Dedifferentiated amniotic fluid mesenchymal stem cell (primary cell): ENCODE data around the gene CILP2.

Source experiments
- DNase-seq: peaks from one replicate; pipeline ENCODE4 v3.0.0-alpha.2; 2016; ENCODE audit errors: extremely low spot score

The CILP2 gene

DNA sequence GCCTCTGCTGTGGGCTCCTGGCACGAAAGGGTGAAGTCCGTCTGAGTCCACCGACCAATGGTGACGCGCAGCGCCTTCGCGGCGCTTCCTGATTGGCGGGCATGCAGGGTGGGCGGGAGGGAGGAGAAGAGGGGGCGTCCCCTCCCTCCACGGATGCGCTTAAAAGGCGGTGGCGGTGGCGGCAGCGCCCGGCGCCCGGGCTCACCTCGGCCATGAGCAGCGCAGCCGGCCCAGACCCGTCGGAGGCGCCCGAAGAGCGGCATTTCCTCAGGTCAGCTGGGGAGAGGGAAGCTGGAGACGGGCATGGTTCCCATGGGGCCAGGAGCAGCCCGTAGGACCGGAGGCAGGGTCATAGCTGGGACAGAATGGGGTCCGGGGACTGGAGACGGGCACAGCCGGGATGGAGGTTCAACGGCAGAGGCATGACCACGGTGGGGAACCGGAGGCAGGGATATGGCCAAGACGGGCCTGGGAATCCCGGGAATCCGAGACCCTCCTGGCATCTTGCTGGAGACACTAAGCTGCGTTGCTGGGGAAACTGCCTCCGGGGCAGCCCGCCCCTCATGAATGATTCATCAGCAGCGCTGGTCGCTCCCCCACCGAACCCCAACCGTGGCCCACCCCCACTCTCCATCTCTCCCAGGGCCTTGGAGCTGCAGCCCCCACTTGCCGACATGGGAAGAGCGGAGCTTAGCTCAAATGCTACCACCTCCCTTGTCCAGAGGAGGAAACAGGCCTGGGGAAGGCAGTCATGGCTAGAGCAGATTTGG, 9.2 kb upstream of the CILP2 start, which contains the start of gene YJEFN3:
Gene YJEFN3, plus strand, starts transcription at position 191 of the 770 bp plus-strand sequence. Its CDS starts 22 bp downstream, at position 213.
- no peak for DNase-seq

DNA sequence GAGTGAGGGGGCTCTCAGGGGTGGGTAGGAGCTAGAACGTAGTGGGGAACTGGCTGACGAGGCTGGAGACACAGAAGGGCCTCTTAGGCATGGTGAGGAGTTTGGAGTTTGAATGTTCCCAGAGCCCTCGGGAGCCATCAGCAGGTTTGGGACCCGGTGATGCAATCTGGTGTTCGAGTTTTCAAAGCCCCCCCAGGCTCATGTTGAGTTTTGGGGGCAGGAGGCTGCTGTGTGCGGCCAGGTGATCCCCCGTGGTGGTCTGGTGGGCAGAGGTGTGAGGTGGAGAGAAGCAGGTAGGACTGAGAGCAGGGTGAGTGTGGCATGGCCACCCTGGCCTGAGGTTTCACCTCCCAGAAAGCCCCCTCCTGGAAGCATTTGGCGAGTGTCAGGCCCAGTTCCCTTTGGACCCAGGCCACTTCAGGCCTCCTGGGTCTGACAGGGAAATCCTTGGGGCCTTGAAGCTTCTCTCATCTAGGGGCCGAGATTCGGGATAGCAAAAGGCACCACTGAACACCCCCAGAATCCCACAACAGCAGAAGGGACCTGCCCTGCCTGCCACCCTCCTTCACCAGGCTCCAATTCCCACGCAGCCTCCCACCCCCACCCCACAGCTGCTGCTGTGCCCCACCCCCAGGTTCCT, 8.2 kb upstream of the CILP2 start:
- DNase-seq: no peak

DNA sequence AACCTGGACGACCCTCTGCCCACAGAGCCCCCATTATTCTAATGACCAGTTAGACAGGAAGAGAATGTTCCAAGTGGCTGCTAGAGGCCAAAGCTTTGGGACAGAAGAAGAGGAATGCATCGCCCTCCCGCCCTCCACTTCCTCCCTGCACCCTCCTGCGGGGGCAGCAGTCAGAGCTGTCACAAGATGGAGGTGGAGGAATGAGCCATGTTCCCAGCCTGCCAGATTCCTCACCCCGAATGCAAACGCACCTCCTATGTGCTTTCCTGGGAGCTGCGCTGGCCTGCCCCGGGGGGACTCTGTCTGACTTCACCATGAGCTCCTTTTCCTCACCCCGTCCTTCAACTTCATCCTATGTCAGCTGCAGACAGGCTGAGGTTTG, 7.7 kb upstream of the CILP2 start:
- no peak for DNase-seq

DNA sequence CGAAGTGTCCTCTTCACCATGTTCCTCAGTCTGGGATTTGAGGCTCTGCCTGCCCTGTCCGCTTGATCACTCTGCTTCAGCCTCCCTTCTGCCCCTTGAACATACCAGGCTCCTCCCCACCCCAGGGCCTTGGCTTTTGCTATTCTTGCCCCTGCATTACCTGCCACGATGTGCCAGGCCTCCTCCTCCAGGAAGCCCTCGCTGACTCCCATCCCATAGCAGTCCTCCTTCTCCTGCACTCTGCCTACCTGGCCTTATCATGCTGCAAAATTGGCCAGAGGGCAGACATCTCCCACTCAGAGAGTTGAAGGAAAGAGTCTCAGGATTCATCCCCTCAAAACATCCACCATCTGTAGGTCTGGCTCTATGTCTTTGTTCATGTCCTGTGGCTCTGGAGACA, 7.2 kb upstream of the CILP2 start:
- no peak for DNase-seq

DNA sequence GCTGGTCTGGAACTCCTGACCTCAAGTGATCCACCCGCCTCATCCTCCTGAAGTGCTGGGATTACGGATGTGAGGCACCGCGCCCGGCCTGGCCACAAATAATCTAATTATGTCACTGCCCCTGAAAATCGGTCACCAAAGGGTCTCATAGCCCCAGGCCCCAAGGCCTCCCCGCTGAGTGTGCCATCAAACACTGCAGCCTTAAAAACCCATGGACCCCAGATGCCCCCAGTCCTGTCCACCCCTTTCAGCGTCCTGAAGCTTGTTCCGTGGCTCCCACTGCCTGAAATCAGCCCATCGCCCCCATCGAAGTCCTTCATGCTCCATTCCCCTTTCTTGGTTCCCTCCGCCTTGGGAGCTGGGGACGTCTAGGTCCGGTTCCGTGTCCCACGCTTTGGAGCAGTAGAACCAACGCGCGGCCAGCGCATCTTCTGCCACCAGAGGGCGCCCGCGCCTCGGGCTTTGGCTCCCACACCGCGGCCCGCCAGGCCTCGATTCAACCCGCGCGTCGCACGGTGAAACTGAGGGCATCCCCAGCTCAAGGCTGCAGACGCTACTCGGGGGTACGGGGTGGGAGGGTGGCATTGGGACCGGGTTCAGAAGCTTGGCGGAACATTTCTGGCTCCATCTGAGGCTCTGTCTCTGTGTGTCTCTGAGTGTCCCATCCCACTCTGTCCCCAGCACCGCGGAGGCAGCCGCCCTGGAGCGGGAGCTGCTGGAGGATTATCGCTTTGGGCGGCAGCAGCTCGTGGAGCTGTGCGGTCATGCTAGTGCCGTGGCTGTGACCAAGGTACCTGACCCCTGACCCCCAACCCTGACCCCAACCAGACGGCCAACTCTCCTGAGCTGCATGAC, 5.9 kb upstream of the CILP2 start:
- peak; percentile 40 for DNase-seq

DNA sequence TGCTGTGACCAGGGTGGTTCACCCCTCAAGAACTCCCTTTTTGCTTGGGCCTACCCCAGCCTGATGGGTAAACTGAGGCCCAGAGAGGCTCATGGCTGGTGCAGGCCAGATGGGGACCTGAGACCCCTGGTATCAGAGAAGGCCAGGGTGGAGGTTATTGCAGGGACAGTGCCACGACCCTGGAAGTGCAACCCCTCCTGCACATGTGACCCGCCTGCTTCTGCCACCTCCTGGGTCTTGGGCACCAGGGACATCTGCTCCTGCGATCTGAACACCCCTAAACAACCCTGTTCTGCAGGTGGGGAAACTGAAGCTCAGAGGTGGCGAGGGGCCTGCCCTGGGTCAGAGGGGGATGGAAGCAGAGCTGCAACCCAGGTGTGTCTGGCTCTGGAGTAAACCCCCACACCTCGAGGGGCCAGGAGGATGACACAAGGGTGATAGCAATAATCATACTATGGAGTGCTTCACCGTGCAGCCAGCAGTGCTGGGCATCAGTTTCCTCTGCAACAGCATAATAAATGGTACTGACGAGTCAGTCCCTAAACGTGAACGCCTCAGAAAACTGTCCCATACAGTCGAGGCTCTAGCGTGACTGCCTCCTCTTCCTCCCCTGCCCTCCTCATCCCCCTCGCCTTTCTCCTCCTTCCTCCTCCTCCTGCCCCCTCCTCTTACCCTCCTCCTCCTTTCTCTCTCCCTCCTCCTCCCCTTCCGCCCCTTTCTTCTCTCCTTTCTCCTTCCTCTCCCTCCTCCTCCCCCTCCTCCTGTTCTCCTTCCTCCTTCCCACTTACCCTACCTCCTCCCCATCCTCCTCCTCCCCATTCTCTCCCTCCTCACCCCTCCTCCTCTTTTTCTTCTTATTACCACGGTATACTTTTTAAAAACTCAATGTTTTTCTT, 5.0 kb upstream of the CILP2 start:
- DNase-seq: no peak

DNA sequence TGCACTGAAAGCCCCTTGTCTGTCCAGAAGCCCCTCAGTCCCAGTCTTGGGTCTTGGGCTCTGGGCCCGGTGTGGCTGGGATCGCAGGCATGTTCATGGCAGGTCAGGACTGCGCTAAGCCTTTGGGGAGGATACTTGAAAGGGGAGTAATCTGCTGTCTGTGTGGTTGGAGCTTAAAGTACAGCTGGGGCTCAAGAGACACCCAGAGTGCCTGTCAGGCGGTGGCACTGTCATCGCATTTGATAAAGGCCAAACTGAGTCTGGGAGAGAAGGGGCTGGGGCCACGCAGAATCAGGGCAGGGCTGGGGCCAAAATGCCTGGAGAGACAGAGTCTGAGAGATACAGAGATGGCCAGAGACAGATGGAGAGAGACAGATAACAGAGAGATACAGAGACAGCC, 4.2 kb upstream of the CILP2 start:
- no peak for DNase-seq

DNA sequence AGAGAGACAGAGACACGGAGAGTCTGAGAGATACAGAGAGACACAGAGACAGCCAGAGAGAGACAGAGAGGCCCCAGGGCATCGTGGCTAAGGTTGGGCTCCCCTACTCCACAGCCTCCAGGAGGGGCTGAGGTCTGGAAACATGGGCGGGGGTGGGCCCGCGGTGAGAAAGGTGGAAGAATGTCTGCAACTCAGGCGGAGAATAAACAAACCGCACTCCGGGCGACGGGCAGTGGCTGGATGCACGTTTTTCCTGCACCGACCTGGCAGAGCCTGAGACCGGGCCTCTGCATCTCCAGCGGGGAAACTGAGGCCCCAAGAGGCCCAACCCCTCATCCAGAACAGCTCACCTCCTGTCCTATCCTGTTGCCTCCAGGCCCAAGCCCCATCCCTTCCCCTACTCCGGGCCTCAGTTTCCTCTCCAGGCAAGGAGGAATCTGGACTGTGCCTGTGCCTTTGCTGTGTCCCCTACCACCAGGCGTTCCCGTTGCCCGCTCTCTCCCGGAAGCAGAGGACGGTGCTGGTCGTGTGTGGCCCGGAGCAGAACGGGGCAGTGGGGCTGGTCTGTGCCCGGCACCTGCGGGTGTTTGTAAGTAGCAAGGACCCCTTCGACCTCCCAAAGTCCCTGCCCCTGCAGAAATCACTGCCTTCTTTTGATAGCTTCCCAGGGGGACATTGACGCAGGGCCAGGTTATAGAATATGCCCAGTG, 3.4 kb upstream of the CILP2 start:
- DNase-seq: no peak

DNA sequence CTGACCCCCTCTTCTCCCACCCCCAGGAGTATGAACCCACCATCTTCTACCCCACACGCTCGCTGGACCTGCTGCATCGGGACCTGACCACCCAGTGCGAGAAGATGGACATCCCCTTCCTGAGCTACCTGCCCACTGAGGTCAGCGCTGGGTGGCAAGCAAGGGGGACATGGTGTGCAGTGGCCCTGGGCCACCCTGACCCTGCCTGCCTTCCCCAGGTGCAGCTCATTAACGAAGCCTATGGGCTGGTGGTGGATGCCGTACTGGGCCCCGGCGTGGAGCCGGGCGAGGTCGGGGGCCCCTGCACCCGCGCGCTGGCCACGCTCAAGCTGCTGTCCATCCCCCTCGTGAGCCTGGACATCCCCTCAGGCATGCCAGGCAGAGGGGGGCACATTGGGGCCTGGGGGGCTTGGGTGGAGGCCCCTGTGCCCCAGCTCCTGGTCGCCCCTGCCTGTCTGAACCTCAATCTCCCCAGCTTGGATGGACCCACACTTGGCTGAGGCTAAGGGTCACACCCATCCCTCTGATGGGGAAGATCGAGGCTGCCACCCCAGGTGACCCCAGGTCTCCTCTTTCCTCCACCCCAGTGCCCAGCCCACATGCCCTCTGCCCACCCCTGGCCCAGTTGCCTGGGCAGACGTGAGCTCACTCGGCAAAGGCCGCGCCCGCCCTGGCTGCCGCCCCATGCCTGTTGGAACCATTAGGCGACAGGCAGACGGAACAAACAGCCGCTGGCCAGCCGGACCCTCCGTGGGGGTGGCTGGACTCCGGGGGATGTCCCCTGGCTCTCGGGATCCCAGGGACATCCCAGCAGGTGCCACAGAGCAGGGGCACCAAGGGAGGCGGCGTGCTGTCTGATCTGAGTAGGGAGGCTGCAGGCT, 2.5 kb upstream of the CILP2 start:
- DNase-seq: no peak

DNA sequence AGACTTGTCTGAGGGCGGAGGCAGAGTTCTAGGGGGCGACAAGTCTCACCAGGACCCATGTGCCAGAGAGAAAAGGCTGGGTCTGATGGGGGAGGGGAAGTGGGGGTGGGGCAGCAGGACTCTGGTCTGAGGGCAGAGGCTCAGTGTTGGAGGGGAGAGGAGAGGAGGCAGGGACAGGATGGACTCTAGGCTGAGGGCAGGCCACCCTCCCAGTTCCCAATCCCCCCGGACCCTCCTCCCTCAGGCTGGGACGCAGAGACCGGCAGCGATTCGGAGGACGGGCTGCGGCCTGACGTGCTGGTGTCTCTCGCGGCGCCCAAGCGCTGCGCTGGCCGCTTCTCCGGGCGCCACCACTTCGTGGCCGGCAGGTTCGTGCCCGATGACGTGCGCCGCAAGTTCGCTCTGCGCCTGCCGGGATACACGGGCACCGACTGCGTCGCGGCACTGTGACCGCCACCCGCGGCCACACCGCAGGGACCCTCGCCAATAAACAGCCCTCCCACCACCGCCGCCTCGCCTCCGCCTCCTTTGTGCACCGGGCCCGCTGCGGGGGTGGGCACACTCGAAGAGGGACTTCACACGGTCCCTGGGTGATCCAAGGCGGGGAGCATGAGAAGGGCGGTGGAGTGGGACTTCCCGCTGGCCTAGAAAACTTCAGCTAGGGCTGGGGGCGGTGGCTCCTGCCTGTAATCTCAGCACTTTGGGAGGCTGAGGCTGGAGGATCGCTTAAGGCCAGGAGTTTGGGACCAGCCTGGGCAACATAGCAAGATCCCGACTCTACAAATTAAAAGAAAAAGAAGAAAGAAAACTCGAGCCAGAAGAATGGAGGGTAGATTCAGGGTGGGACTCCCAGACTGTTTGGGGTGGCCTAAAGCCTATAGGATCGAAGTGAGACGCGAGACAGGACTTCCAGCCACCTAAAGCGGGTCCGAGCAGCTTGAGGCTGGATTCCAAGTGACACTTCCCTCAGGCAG, 703 bp upstream of the CILP2 start:
- DNase-seq: no peak

DNA sequence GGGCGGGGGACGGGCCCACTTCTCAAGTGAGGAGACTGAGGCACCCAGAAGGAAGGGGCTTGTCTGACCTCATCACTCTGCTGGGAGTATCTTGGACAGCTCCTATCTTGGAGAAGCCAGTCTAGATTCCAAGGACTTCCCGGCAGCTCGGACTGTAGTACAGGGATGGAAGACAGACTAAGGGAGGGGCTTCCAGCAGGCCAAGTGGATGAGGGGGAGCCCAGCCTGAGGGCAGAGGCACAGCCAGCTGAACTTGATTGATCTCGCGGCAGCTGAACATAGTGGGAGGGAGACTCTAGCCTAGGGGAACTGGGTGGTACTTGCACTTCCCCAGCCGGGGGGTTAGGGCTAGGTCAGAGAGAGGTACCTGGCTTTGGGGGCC, 711 bp downstream of the CILP2 start:
- DNase-seq: no peak

DNA sequence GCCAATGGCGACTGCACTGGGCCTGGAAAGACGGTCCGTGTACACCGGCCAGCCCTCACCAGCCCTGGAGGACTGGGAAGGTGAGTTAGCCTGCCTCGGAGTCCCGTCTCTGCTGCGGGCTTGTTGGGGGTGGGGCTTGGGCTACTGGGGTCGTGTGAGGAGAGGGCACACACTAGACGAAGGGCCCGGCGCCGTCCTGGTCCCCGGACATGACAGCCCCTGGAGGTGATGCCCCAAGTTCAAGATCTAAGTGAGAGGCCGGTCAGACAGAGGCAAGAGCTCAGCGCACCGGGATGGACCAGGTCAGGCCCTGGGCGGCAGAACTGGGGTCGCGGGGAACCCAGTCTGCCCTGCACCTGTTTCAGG, 1.6 kb downstream of the CILP2 start:
- DNase-seq: no peak

DNA sequence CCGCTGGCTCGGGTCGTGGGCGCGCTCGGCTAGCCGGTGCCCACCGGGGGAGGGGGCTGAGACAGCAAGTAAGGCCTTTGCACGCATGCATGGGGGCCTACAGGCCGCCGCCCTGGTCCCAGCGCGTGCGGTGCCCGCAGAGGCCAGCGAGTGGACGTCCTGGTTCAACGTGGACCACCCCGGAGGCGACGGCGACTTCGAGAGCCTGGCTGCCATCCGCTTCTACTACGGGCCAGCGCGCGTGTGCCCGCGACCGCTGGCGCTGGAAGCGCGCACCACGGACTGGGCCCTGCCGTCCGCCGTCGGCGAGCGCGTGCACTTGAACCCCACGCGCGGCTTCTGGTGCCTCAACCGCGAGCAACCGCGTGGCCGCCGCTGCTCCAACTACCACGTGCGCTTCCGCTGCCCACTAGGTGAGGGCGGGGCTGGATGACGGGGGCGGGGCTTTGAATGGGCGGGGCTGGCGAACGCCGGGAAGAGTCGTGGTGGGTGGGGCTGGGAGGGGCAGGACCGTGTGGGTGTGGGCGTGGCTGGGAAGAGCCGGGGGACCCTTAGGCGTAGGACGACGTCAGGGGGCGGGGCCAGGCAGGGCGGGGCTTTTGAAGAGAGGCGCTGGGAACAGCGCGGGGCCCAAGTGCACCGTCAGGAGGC, 2.1 kb downstream of the CILP2 start:
- DNase-seq: no peak

DNA sequence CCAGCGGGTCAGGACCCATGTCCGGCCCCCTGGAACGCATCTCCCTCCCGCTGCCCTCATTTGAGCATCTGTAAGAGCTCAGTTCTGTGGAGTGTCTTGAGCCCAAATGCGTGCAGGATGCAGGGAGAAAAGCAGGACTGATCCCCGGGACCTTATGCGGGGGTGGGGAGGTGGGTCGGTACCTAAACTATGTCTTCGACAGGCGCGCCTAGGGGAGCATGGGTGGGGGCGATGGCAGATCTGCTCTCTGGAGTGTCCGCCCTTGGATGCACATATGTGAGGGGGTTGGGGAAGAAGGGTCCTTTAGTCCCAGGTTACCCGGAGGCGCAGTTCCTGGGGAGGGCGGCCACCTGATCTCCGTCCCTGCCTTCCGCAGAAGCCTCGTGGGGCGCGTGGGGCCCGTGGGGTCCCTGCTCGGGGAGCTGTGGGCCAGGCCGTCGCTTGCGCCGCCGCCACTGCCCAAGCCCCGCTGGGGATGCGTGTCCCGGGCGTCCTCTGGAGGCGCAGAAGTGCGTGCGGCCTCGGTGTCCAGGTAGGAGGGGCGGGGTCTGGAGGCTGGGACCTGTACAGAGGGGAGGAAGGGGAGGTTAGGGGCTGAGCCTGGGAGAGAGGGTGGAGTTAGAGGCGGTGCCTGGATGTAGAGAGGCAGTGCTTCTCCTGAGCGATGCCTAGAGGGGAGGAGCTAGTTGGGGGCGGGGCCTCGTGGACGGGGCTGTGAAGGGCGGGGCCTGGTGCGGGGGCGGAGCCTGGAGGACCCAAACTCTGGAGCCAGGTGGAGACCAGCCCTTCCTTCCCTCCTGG, 2.9 kb downstream of the CILP2 start:
- DNase-seq: no peak

DNA sequence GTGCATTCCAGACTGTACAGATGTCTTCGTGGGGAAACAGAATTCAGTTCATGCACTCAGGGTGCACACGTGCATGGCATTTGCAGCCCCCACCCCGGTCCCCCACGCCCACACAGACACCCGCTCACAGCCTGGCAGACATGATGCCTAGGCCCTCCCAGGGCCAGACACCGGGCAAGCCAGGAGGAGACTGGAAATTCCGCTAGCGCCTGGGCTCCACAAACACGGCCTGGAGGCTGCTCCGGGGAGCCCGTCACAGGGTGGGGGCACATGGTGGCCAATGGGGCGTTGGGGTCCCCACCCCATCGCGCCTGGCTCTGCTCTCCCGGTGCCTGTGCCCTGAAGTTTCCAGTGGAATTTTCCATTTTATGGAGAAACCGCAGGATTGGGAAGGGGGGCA, 3.6 kb downstream of the CILP2 start:
- DNase-seq: no peak

DNA sequence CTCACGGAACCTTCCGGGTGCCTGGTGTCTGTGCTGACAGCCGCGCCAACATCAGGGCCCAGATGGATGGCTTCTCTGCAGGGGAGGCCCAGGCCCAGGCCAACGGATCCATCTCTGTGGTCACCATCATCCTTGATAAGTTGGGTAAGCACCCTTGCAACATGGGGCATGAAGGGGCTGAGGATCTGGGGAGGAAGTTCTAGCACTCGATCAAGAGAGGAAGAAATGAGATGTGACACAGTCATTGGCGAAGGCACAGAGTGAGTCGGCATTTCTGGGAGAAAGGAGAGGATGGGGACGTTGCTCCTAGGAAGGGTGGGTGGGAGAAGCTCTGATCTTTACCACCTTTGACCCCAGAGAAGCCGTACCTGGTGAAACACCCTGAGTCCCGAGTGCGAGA, 4.4 kb downstream of the CILP2 start:
- DNase-seq: no peak

DNA sequence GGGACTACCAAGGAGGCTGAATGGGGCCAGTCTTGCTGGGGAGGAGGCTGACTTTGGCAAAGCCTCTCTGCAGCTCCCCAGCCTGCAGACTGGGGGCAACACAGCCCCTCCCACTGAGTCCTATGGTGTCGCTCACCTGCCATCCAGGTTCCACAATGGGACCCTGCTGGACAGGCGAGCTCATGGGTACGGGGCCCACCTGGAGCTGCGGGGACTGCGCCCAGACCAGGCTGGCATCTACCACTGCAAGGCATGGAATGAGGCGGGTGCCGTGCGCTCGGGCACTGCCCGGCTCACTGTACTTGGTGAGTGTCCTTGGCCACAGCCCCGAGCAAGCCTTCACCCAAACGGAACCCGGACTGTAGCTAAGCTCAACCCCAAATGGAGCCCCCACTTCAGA, 5.0 kb downstream of the CILP2 start:
- no peak for DNase-seq

DNA sequence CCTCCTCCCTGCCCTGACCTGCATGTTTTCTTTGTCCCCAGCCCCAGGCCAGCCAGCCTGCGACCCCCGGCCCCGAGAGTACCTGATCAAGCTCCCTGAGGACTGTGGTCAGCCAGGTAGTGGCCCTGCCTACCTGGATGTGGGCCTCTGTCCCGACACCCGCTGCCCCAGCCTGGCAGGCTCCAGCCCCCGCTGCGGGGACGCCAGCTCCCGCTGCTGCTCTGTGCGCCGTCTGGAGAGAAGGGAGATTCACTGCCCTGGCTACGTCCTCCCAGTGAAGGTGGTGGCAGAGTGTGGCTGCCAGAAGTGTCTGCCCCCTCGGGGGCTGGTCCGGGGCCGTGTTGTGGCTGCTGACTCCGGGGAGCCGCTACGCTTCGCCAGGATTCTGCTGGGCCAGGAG, 5.6 kb downstream of the CILP2 start:
- no peak for DNase-seq
